GM18861 (cell line): ENCODE data around the gene CAPN5.

Source experiments
- ATAC-seq: cut with Tn5 transposase; IDR thresholded peaks from one replicate; pipeline ENCODE4 v1.9.1; 2021; ENCODE audit not compliant: unreplicated experiment

The CAPN5 gene

DNA sequence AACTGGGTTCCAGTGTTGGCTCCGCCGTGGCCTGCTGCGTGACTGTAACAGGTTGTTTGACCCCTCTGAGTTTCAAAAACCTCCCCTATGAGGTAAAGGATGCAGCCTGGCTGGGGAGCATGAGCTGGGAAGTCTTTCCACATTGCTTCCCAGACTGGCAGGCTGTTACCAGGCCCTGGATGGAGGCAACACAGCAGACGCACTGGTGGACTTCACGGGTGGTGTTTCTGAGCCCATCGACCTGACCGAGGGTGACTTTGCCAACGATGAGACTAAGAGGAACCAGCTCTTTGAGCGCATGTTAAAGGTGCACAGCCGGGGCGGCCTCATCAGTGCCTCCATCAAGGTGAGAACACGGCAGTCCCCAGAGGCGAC is 47.3 kb downstream of the CAPN5 start:
- ATAC-seq = no peak

DNA sequence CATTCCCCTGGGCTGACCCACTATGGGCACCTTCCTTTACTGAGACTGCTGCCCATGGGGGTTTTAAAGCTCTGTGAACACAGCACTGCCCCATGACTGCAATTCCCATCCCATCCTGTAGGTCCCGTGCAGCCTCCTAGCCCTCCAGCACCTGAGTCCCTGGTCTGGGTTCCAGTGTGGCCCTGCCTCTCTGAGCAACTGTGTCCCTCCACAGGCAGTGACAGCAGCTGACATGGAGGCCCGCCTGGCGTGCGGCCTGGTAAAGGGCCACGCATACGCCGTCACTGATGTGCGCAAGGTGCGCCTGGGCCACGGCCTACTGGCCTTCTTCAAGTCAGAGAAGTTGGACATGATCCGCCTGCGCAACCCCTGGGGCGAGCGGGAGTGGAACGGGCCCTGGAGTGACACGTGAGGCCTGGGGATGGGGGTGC is 48.4 kb downstream of the CAPN5 start:
- ATAC-seq = no peak

DNA sequence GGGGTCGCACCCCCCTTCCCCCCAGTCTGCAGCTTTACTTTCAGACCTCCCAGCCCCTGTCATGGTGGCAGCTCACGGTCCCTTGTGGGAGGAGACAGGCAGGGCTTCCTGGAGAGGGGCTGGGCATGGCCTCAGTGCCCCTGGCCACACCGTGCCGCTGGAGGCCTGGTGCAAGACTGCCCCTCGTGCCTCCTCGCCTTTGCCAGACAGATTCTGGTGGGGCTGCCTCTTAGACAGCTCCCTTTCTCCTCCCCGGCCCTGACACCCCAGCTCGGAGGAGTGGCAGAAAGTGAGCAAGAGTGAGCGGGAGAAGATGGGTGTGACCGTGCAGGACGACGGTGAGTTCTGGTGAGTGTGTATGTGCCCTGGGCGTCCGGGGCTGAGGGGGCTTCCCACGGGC is 49.2 kb downstream of the CAPN5 start:
- ATAC-seq = no peak

GRCh38 chr11:77117492-77117891 is 50.7 kb downstream of the CAPN5 start:
- no peak for ATAC-seq

GRCh38 chr11:77118086-77118485 is 51.3 kb downstream of the CAPN5 start:
- no peak for ATAC-seq

DNA sequence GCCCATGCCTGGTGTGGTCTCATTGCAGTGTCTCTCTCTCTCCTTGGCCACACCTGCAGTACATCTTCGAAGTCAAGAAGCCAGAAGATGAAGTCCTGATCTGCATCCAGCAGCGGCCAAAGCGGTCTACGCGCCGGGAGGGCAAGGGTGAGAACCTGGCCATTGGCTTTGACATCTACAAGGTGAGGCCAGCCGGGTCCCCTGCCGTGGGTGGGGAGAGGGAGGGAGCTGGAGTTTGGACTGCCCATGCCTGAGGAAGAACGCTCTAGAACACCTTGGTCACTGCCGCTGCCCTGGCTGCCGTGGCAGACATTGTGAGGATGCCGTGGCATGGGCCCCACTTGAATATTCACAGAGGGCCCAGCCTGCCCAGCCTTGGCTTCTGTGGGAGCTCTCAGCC is 52.2 kb downstream of the CAPN5 start:
- ATAC-seq = no peak

DNA sequence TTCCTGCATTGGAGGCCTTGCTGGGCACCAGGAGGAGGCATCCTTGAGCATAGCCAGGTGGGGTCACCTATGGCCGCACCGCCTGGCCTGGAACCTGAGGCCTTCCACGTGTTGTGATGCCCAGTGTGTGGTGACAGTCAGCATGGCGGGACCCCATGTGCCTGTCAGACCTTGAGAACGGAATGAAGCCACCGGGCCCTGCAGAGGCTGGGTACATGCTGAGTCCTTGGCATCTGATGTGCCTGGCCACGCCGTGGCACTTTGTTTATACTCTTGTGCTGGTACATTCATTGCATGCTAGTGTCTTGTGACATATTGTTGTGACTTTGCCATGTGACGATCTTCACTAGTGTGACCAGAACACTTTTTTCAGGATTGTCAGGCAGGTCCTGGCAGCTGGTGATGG is 52.8 kb downstream of the CAPN5 start:
- no peak for ATAC-seq

DNA sequence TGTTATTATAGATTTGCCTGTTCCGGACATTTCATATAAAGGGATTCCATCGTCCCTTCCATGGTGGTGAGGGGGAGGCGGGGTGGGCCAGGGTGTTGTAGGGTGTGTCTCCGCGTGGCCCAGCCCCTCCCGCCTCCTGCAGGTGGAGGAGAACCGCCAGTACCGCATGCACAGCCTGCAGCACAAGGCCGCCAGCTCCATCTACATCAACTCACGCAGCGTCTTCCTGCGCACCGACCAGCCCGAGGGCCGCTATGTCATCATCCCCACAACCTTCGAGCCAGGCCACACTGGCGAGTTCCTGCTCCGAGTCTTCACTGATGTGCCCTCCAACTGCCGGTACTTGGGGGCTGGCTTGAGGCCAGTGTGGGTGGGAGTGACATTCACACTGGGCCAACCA is 53.8 kb downstream of the CAPN5 start:
- no peak for ATAC-seq

DNA sequence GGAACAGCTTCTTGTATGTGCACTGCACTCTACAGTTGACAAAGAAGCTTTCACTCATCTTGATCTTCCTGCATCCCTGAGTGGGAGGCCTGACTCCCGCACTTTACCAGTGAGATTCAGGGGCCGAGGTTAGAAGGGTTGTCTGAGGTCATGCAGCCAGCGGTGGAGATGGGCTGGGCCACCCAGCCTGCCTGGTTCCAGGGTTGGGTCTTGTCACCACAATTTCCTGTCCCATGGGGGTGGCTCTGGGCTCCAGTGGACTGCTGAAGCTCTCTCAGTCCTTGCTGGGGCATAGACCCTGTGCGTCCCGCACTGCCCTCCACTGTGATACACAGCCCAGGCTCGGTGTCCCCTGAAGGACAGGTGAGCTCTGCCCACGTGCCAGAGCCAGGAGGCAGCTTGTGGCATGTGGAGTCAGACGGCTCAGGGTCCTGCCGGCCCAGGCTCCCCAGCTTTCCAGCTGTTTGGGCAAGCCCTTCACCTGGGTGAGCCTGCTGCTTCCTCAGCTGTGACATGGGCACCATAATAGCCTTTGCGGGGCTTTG is 54.4 kb downstream of the CAPN5 start:
- ATAC-seq = no peak

GRCh38 chr11:77121876-77122575 is 55.3 kb downstream of the CAPN5 start:
- no peak for ATAC-seq

- ATAC-seq = no peak
Measured at GRCh38 chr11:77122576-77123212, 55.9 kb downstream of the CAPN5 start.

DNA sequence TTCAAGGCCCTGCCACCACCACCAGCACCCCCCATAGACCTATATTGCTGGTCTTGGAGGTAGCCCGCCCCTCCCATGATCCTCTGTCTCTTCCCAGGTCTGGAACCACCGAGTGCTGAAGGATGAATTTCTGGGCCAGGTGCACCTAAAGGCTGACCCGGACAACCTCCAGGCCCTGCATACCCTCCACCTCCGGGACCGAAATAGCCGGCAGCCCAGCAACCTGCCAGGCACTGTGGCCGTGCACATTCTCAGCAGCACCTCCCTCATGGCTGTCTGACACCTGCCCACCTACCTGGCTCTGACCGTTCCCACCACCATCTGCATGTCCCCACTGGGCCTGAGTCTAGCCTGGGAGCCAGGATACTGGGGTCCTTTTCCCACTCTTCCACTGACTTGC is 56.8 kb downstream of the CAPN5 start:
- ATAC-seq = no peak

GRCh38 chr11:77124041-77124440 is 57.3 kb downstream of the CAPN5 start:
- no peak for ATAC-seq

DNA sequence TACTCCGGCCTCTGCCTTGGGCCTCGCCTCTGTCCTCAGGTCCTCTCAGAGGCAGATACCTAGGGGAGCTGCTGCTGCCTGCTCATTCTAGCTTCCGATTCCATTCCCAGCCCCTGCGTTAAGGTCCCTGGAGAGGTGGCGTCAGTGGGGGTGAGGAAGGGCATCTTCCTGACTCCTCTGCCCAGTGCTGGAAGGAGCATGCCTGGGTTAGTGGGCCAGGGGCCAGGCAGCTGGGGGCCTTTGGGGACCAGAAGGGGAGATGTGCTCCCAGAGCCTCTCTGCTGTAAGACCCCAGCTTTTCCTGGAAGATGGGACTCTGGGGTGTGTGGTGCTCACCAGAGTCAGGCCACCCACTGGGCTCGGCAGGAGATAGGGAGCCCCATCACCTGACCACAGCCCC is 57.7 kb downstream of the CAPN5 start:
- no peak for ATAC-seq

- no peak for ATAC-seq
Measured at GRCh38 chr11:77125191-77125590, 58.4 kb downstream of the CAPN5 start.

DNA sequence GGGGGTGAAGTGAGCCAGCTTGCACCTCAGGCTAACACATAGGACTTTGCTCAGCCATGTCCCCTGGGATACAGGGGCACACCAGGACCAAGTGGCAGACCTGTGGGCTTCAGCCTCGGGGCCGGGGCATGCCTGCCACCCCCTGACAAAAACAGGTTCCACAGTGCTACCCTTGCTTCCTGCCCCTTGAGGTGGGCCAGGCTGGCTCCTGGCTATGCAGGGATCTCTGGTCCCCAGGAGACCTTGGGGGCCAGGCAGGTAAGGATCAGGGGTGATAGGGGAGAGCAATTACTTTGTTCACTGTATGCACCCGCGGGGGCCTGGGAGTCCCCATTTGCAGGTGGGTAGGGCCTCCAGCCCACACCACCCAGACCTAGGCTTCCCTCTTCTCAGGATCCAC is 58.9 kb downstream of the CAPN5 start:
- ATAC-seq = no peak

DNA sequence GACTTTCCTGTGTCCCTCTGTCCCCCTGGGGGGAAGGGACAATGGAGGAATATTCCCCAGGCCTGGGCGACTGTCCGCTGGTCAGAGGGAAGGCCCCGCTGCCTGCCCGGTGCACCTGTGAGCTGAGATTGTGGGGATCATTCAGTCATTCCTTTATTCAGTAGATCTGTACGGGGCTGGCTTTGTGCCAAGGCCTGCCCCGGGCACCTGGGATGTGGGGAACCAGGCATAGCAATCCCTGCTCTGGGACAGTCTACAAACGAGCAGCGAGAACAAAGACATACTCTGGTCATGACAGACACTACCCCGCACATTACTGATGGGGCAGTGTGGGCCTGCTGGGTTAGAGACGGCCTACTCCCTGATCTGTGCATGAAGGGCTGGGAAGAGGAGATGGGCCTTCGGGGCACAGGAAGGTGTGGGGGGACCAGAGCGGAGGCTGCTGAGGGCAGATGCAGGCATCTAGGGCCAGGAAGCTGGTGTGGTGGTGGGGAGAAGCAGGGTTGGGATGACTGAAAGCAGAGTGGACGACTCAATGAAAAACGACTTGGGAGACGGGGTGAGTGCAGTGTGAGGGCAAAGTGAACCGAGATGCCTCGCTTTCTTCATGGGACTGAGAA is 59.5 kb downstream of the CAPN5 start:
- no peak for ATAC-seq

DNA sequence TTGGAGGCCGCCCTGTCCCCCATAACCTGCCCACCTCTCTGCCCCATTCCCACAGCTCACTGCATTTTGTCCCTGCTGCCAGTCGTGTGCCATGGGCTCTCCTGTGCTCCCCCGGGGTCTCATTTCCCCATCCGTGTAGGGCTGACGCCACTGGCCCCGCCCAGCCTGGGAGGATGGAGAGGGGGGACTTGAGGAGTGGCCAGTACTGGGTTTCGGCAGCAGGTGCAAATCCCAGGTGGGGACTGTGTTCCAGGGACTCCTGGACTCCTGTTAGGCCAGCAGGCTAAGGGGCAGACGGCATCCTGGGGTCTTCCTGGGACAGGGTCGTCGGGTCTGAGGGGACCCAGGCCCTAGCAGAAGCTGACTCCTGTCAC is 60.1 kb downstream of the CAPN5 start:
- no peak for ATAC-seq

- ATAC-seq = no peak
Measured at GRCh38 chr11:77127235-77127911, 60.6 kb downstream of the CAPN5 start.

- ATAC-seq = no peak
Measured at GRCh38 chr11:77127920-77128691, 61.3 kb downstream of the CAPN5 start, which contains the start of gene MYO7A. Gene MYO7A (plus strand): TSS chr11:77128246. CDS start chr11:77130635, 2,389 bp downstream.
